Psoas muscle (tissue), 8 donors: ENCODE results near the gene PDE4C. TPM values are rescaled to one million over a fixed set of nuclear protein-coding genes. Genes with fewer than 3 reads are reported as not detected.

Experiments
- ATAC-seq, 4 donors: fragments of 200-7000 bp; cut with Tn5 transposase; one replicate each; pipeline ENCODE4 v1.9.1; 2020; ENCODE audit warnings: moderate library complexity in 3 of 4, mild to moderate bottlenecking in 2 of 4
- DNase-seq, 2 donors: peaks; one replicate each; pipeline ENCODE4 v3.0.0-alpha.2; 2020
- H3K27ac ChIP-seq: fragments of 200-600 bp; one replicate; pipeline ENCODE4 v1.8.0; 2022
- H3K27me3 ChIP-seq, 3 donors: fragments of 200-600 bp in 1 of 3; one replicate each; pipeline versions ENCODE4 v1.6.1 to v1.8.0; 2013 to 2022; ENCODE audit warnings: low read length in 2 of 3, mild to moderate bottlenecking in 2 of 3, moderate library complexity in 1 of 3; ENCODE audit not compliant: insufficient read depth in 3 of 3
- H3K36me3 ChIP-seq, 2 donors: fragments of 200-600 bp in 1 of 2; one replicate each; pipeline versions ENCODE4 v1.6.1 to v1.8.0; 2013 to 2022; ENCODE audit warnings: low read depth in 1 of 2, mild to moderate bottlenecking in 1 of 2, moderate library complexity in 1 of 2; ENCODE audit not compliant: insufficient read depth in 1 of 2
- H3K4me1 ChIP-seq: fragments of 200-600 bp; one replicate; pipeline ENCODE4 v1.8.0; 2022
- H3K4me3 ChIP-seq: fragments of 200-600 bp; one replicate; pipeline ENCODE4 v1.8.0; 2022; ENCODE audit warnings: mild to moderate bottlenecking
- H3K9me3 ChIP-seq: fragments of 200-600 bp; one replicate; pipeline ENCODE4 v1.8.0; 2022
- CTCF ChIP-seq: fragments of 200-600 bp; IDR thresholded peaks from one replicate; pipeline ENCODE4 v1.8.0; 2022; ENCODE audit warnings: antibody characterized with exemption
- WGBS, 3 donors: extraction: QIAGEN DNeasy Blood & Tissue Kit; methylation state at CpG; one replicate each; pipeline versions ENCODE4 v1.1.6 to v1.1.7; 2013; 5-methylcytosine and 5-hydroxymethylcytosine counted together
- intact Hi-C, 2 donors: fragments of 100-400 bp; cut with DNase I; formaldehyde crosslinking; loops; one replicate each; pipeline versions ENCODE4 v1.11.0 to v1.14.2; 2022
- polyA plus RNA-seq, 3 donors: library from polyadenylated mRNA; stranded (reverse); fragments of 200-250 nt; gene quantifications; one replicate each; pipeline ENCODE4 v1.2.3, GENCODE V29; 2013
- total RNA-seq, 4 donors: library from RNA; stranded (reverse); fragmentation: NEBNext Ultra II Directional in 2 of 4; extraction: Animal tissue kit (Norgen Biotek cat#: 25700) in 2 of 4; gene quantifications; one replicate each; pipeline versions ENCODE4 v1.2.1 to v1.2.4, GENCODE V29; 2021 to 2023
- donor health status: healthy with polysubstance abuse.
- donor health status: DM: no; HTN: no; CAD: no; lungs with moderate emphysema.
- donor health status: Bipolar disorder and iron deficiency.
- donor health status: healthy.
- donor health status: DM: yes; HTN: yes; CAD: no.
- donor health status: DM: no; HTN: no; CAD: no.
- donor health status: DM: no; HTN: no; CAD: no.
- donor health status: DM: yes; HTN: yes; CAD: no.

The PDE4C gene
- total and polyA plus RNA-seq, 7 donors = 0.27 to 2.5 (median 0.86) TPM

GRCh38 chr19:18208098-18208951 is 17.9 kb downstream of the PDE4C start:
- no peak overlapping the region for H3K27ac ChIP-seq
- DNase-seq (peak; percentile 49 to 71), ATAC-seq (no peak)
- H3K4me1 ChIP-seq = peaks cover 10% of the 10 kb centered on the region
- H3K27me3 ChIP-seq = no peaks in the 10 kb centered on the region
- WGBS, 3 donors = 13 to 15% (median 15%) methylated on average over 32 of the region's 32 CpGs
- no peaks in the 10 kb centered on the region for H3K9me3 ChIP-seq
- H3K36me3 ChIP-seq = no peaks in the 10 kb centered on the region
- intact Hi-C loops = loop anchor here (1.0 to 5.0 kb wide), 4 partner anchors 43 to 204 kb away; no protein-coding TSS in a partner anchor
- no peak overlapping the region for H3K4me3 ChIP-seq
- peak; percentile 68 for TF ChIP-seq CTCF

- no peak for TF ChIP-seq CTCF
- DNase-seq (no peak), ATAC-seq (no peak)
- Histone ChIP-seq H3K4me3 (no peak overlapping the region), H3K27ac (peak overlapping the region; percentile 98), H3K4me1 (peaks cover 22% of the 10 kb centered on the region), H3K36me3 (no peaks in the 10 kb centered on the region), H3K9me3 (no peaks in the 10 kb centered on the region), H3K27me3 (no peaks in the 10 kb centered on the region)
- 80 to 87% (median 87%) methylated on average over 12 of the region's 12 CpGs for WGBS, 3 donors
- intact Hi-C loops = loop anchor here (5.0 kb wide), 2 partner anchors 126 to 206 kb away; no protein-coding TSS in a partner anchor
Measured at GRCh38 chr19:18206018-18206417, 20.2 kb downstream of the PDE4C start.

- intact Hi-C loops = loop anchor here (2.0 to 5.0 kb wide), 3 partner anchors 117 to 207 kb away; partner anchors contain the start of gene LSM4 (in 1 of the 2)
Measured at GRCh38 chr19:18205200-18205892, 20.9 kb downstream of the PDE4C start.

More at GRCh38 chr19:18205200-18205892, 20.9 kb downstream of the PDE4C start:
- no peak for TF ChIP-seq CTCF
- Histone ChIP-seq H3K4me3 (peak overlapping the region; percentile 77), H3K27ac (peak overlapping the region; percentile 98), H3K4me1 (peaks cover 22% of the 10 kb centered on the region), H3K27me3 (no peaks in the 10 kb centered on the region), H3K36me3 (no peaks in the 10 kb centered on the region), H3K9me3 (no peaks in the 10 kb centered on the region)
- 17% methylated on average over 36 of the region's 36 CpGs for WGBS, 3 donors
- DNase-seq (peak; percentile 85 to 94), ATAC-seq (peak; percentile 52 to 80 (median 70))
